HepG2 (cell line): ENCODE results near the gene CKMT2. TPM values are rescaled to one million over a fixed set of nuclear protein-coding genes. Genes with fewer than 3 reads are reported as not detected.

Experiments
- AHR ChIP-seq: IDR thresholded peaks from 2 replicates; pipeline ENCODE4 v1.6.1; 2018; ENCODE audit warnings: missing genetic modification reagents, missing compliant biosample characterization
- BRD4 ChIP-seq: sonication (generic); formaldehyde crosslinking; IDR thresholded peaks from 2 replicates; pipeline ENCODE4 v1.4.0; 2020; ENCODE audit warnings: missing genetic modification reagents
- CENPBD1 ChIP-seq: sonication (generic); formaldehyde crosslinking; IDR thresholded peaks from 2 replicates; pipeline ENCODE4 v1.8.0; 2022; ENCODE audit warnings: missing genetic modification reagents, low read depth, mild to moderate bottlenecking, borderline replicate concordance
- CHD2 ChIP-seq: IDR thresholded peaks from 2 replicates; pipeline ENCODE4 v1.6.1; 2011; ENCODE audit warnings: low read depth, low read length, improper control_type of control experiment
- FIP1L1 ChIP-seq: fragments of 200-400 bp; formaldehyde crosslinking; IDR thresholded peaks from 2 replicates; pipeline ENCODE4 v1.6.1; 2018; ENCODE audit warnings: low read depth, mild to moderate bottlenecking, low read length, moderate library complexity, borderline replicate concordance; ENCODE audit not compliant: insufficient read depth
- GRHL1 ChIP-seq: sonication (generic); formaldehyde crosslinking; conservative IDR thresholded peaks from 2 replicates; pipeline ENCODE4 v1.8.0; 2022; ENCODE audit warnings: missing genetic modification reagents
- HOMEZ ChIP-seq: IDR thresholded peaks from 2 replicates; pipeline ENCODE4 v1.6.1; 2016; ENCODE audit warnings: low read depth
- JUN ChIP-seq: sonication (generic); formaldehyde crosslinking; IDR thresholded peaks from 2 replicates; pipeline ENCODE4 v1.4.0; 2020; ENCODE audit warnings: mild to moderate bottlenecking, missing genetic modification reagents
- KAT2B ChIP-seq: fragments of 150-350 bp; IDR thresholded peaks from 2 replicates; pipeline ENCODE4 v1.6.1; 2014; ENCODE audit warnings: low read depth, low read length, borderline replicate concordance
- NONO ChIP-seq, 2 experiments: fragments of 450-650 bp in 1 of 2; sonication (generic) in 1 of 2; formaldehyde crosslinking in 1 of 2; IDR thresholded peaks in 1 of 2; conservative IDR thresholded peaks in 1 of 2; 2 replicates each; pipeline versions ENCODE4 v1.6.1 to v1.8.0; 2017 to 2022; ENCODE audit warnings: mild to moderate bottlenecking in 1 of 2, missing genetic modification reagents in 1 of 2, moderate library complexity in 1 of 2
- RERE ChIP-seq: IDR thresholded peaks from 2 replicates; pipeline ENCODE4 v1.6.1; 2016; ENCODE audit warnings: low read depth, missing genetic modification reagents, missing compliant biosample characterization
- SMARCE1 ChIP-seq: fragments of 450-650 bp; IDR thresholded peaks from 2 replicates; pipeline ENCODE4 v1.6.1; 2017; ENCODE audit warnings: borderline replicate concordance
- ZNF274 ChIP-seq: sonication (generic); formaldehyde crosslinking; IDR thresholded peaks from 2 replicates; pipeline ENCODE4 v1.5.1; 2020; ENCODE audit warnings: mild to moderate bottlenecking, missing genetic modification reagents
- ZNF441 ChIP-seq: sonication (generic); formaldehyde crosslinking; IDR thresholded peaks from 2 replicates; pipeline ENCODE4 v1.7.0; 2021; ENCODE audit warnings: missing genetic modification reagents, borderline replicate concordance
- ZNF503 ChIP-seq: sonication (generic); formaldehyde crosslinking; IDR thresholded peaks from 2 replicates; pipeline ENCODE4 v1.4.0; 2020; ENCODE audit warnings: missing genetic modification reagents
- ZNF550 ChIP-seq: sonication (generic); formaldehyde crosslinking; IDR thresholded peaks from 2 replicates; pipeline ENCODE4 v1.4.0; 2020; ENCODE audit warnings: mild to moderate bottlenecking, missing genetic modification reagents, borderline replicate concordance
- ZNF558 ChIP-seq: sonication (generic); formaldehyde crosslinking; IDR thresholded peaks from 2 replicates; pipeline ENCODE4 v1.9.0; 2022; ENCODE audit warnings: mild to moderate bottlenecking, missing genetic modification reagents, borderline replicate concordance
- polyA plus RNA-seq, 8 experiments: library from polyadenylated mRNA; depleted of rRNA in 3 of 8; stranded (reverse) in 7 of 8; unstranded in 1 of 8; fragments of >200 nt; fragmentation: Illumina TruSeq in 4 of 8; extraction: Trizol in 4 of 8; gene quantifications; 2 replicates each; pipeline versions ENCODE4 v1.2.1 to v1.2.3, GENCODE V29; 2011 to 2016; ENCODE audit warnings: low read depth in 4 of 8, missing spikeins in 1 of 8, mixed read lengths in 1 of 8; ENCODE audit not compliant: insufficient read depth in 1 of 8
- total RNA-seq, 5 experiments: library from RNA; depleted of rRNA; stranded (reverse); fragments of >200 nt; fragmentation: Illumina TruSeq; extraction: Trizol; gene quantifications; 2 replicates each; pipeline ENCODE4 v1.2.3, GENCODE V29; 2016; ENCODE audit warnings: low read depth in 1 of 5

The CKMT2 gene
- total and polyA plus RNA-seq, 2 of the 13 experiments (the other 11 are each of a cell fraction or from before 2014, with no cell fraction given) = 1.2 to 8.8 TPM

- TF ChIP-seq ZNF558 (CRISPR knock-in tag) = no peak
- TF ChIP-seq RERE (CRISPR knock-in tag) = no peak
- TF ChIP-seq GRHL1 (CRISPR knock-in tag) = no peak
- TF ChIP-seq FIP1L1 = no peak
- TF ChIP-seq BRD4 (CRISPR knock-in tag) = peak; percentile 64; the same call in 1 of the 2 replicates
- TF ChIP-seq NONO (IDR thresholded peaks at IDR 0.05) = no peak
- TF ChIP-seq NONO (CRISPR knock-in tag; conservative IDR thresholded peaks at IDR 0.05) = peak; percentile 93
- TF ChIP-seq HOMEZ (CRISPR knock-in tag) = no peak
- no peak for TF ChIP-seq KAT2B
- TF ChIP-seq AHR (CRISPR knock-in tag) = no peak
- no peak for TF ChIP-seq ZNF550
- peak; percentile 69; the same call in 1 of the 2 replicates for TF ChIP-seq JUN (CRISPR knock-in tag)
- no peak for TF ChIP-seq CENPBD1
- TF ChIP-seq ZNF441 (CRISPR knock-in tag) = peak; percentile 37; the same call in 1 of the 2 replicates
- no peak for TF ChIP-seq SMARCE1
- TF ChIP-seq ZNF274 (CRISPR knock-in tag) = peak; percentile 69; the same call in 1 of the 2 replicates
- TF ChIP-seq ZNF503 (CRISPR knock-in tag) = no peak
- no peak for TF ChIP-seq CHD2
Measured at GRCh38 chr5:81301271-81302015, 68.3 kb downstream of the CKMT2 start, which contains the start of gene ZCCHC9 (continued).
